ENCODE measurements around the gene IFIT1.
A peak's percentile ranks its signal among the peaks of the same experiment; 100 is the strongest.
"Not testable (repeated sequence)": the region's sequence is repeated elsewhere in the genome, so short reads cannot be mapped to it uniquely, and the experiment has no call there.

IFIT1 gene

GRCh38 chr10:89389254-89389653, 3.2 kb upstream of the IFIT1 start:
- no peaks in the 10 kb centered on the region for H3K36me3 ChIP-seq (ENCODE audit: control insufficient read depth, insufficient read depth, low read length)
- peak; percentile 44 for TF ChIP-seq CTCF (IDR thresholded peaks at IDR 0.05; ENCODE audit: insufficient read depth, low read length, poor library complexity, severe bottlenecking)
- H3K27me3 ChIP-seq (replicated peaks; ENCODE audit: control insufficient read depth, insufficient read depth, low read length), result no peaks in the 10 kb centered on the region
- H3K4me3 ChIP-seq (replicated peaks; ENCODE audit: low read depth, low read length), result no peak overlapping the region
- DNase-seq (ENCODE audit: extremely low read depth, insufficient read length), result no peak

GRCh38 chr10:89390476-89391225, 1.8 kb upstream of the IFIT1 start:
- no peaks in the 10 kb centered on the region for H3K36me3 ChIP-seq (ENCODE audit: control insufficient read depth, insufficient read depth, low read length)
- DNase-seq (ENCODE audit: extremely low read depth, insufficient read length), result no peak
- TF ChIP-seq CTCF (IDR thresholded peaks at IDR 0.05; ENCODE audit: insufficient read depth, low read length, poor library complexity, severe bottlenecking), result no peak
- H3K27me3 ChIP-seq (replicated peaks; ENCODE audit: control insufficient read depth, insufficient read depth, low read length), result no peaks in the 10 kb centered on the region
- H3K4me3 ChIP-seq (replicated peaks; ENCODE audit: low read depth, low read length), result no peak overlapping the region

GRCh38 chr10:89391226-89391576, 1.2 kb upstream of the IFIT1 start:
- not testable (repeated sequence) for H3K27me3 ChIP-seq (replicated peaks; ENCODE audit: control insufficient read depth, insufficient read depth, low read length); DNase-seq (ENCODE audit: extremely low read depth, insufficient read length); H3K4me3 ChIP-seq (replicated peaks; ENCODE audit: low read depth, low read length); H3K36me3 ChIP-seq (ENCODE audit: control insufficient read depth, insufficient read depth, low read length)

- Histone ChIP-seq H3K4me3 (replicated peaks; ENCODE audit: low read depth, low read length) (peak overlapping the region; percentile 66), H3K36me3 (ENCODE audit: control insufficient read depth, insufficient read depth, low read length) (no peaks in the 10 kb centered on the region), H3K27me3 (replicated peaks; ENCODE audit: control insufficient read depth, insufficient read depth, low read length) (no peaks in the 10 kb centered on the region)
- DNase-seq (ENCODE audit: extremely low read depth, insufficient read length), result no peak
- no peak for TF ChIP-seq CTCF (IDR thresholded peaks at IDR 0.05; ENCODE audit: insufficient read depth, low read length, poor library complexity, severe bottlenecking)
These were observed 551 bp downstream of the IFIT1 start for GRCh38 chr10:89392974-89393373.

- TF ChIP-seq CTCF (IDR thresholded peaks at IDR 0.05; ENCODE audit: insufficient read depth, low read length, poor library complexity, severe bottlenecking), result no peak
- DNase-seq (ENCODE audit: extremely low read depth, insufficient read length), result no peak
- peak overlapping the region; percentile 66 for H3K4me3 ChIP-seq (replicated peaks; ENCODE audit: low read depth, low read length)
- H3K36me3 ChIP-seq (ENCODE audit: control insufficient read depth, insufficient read depth, low read length), result no peaks in the 10 kb centered on the region
- no peaks in the 10 kb centered on the region for H3K27me3 ChIP-seq (replicated peaks; ENCODE audit: control insufficient read depth, insufficient read depth, low read length)
These were observed 1.5 kb downstream of the IFIT1 start for GRCh38 chr10:89393898-89394297.

- Histone ChIP-seq H3K4me3 (replicated peaks; ENCODE audit: low read depth, low read length) (no peak overlapping the region), H3K36me3 (ENCODE audit: control insufficient read depth, insufficient read depth, low read length) (no peaks in the 10 kb centered on the region), H3K27me3 (replicated peaks; ENCODE audit: control insufficient read depth, insufficient read depth, low read length) (no peaks in the 10 kb centered on the region)
- DNase-seq (ENCODE audit: extremely low read depth, insufficient read length), result no peak
- no peak for TF ChIP-seq CTCF (IDR thresholded peaks at IDR 0.05; ENCODE audit: insufficient read depth, low read length, poor library complexity, severe bottlenecking)
These were observed 2.7 kb downstream of the IFIT1 start for GRCh38 chr10:89395141-89395540.
